ENCODE measurements around the gene AMD1.
A peak's percentile ranks its signal among the peaks of the same experiment; 100 is the strongest.
"Not testable (repeated sequence)": the region's sequence is repeated elsewhere in the genome, so short reads cannot be mapped to it uniquely, and the experiment has no call there.

AMD1 gene

DNA sequence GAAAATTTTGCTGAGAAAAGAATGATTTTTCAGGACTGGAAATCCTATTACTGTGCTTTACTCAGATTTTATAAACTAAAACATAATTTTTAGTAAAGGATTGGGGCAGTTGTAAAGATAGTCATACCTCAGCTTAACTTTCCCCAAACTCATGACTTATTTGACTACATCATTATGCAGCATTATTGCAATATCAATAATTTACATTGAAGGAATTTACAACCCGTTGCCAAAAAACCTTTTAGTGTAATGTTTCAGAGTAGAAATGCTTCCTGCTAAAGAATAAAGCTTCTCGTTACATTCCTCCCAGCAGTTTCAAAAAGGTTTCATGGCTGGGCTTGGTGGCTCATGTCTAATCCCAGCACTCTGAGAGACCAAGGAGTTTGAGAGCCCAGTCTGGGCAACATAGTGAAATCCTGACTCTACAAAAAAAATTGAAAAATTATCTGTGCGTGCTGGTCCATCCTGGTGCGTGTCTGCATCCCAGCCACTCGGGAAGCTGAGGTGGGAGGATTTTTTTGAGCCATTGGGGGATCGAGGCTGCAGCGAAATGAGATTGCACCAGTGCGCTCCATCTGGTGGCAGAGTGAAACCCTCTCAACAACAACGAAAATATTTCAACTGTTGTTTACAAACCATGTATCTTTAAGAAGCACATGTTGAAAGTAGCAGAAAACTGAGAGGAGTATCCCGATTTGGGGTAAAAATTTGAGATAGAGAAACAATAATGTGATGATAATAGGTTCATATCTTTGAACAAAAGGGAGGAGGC, 4.4 kb downstream of the AMD1 start:
- DNase-seq = peak; percentile 37 to 52

DNA sequence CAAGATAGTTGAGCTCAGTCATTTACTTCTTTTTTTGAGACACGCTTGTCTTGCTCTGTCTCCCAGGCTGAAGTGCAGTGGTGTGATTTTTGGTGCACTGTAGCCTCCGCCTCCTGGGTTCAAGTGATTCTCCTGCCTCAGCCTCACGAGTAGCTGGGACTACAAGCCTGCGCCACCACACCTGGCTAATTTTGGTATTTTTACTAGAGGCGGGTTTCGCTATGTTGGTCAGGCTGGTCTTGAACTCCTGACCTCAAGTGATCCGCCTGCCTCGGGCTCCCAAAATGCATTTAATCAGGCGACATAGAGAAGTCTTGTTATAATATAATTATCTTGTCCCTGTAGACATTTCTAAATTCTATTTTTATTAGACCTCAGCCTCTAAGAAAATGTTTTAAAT, 6.1 kb downstream of the AMD1 start:
- DNase-seq = no peak

DNA sequence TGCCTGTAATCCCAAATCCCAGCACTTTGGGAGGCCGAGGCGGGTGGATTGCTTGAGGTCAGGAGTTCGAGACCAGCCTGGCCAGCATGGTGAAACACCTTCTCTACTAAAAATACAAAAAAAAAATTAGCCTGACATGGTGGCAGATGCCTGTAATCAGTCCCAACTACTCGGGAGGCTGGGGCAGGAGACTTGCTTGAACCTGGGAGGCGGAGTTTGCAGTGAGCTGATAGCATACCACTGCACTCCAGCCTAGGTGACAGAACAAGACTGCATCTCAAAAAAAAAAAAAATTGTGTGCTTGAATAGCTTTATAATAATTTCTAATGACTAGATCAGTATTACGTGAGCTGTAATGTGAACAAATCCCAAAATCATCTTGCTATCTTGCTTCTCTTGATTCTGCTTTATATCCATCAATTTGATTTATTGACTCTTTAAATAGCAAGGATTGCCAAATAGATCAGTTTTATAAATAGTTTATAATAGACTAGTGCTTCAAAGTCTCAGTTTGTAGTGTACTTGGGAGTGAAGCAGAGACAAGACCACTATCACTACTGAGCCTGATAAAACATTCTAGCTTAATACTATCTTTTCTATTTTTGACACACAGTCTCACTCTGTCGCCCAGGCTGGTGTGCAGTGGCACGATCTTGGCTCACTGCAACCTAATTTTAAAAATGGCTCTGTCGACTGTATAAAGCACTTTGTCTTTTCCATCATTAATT, 7.1 kb downstream of the AMD1 start:
- no peak for DNase-seq

DNA sequence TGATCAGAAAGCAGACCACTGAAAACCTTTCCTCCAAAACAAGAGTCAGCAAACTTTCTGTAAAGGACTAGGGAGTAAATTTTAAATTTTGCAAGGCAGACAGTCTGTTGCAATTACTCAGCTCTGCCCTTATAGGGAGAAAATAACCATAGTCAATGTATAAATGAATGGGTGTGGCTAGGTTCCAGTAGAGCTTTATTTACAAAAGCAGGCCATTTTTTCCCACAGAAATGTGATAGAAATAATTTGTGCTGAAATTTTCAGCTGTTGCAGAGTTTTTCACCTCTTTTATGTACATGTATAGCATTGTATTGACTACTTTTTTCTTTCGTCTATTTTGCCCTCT, 7.7 kb downstream of the AMD1 start:
- DNase-seq = no peak

DNA sequence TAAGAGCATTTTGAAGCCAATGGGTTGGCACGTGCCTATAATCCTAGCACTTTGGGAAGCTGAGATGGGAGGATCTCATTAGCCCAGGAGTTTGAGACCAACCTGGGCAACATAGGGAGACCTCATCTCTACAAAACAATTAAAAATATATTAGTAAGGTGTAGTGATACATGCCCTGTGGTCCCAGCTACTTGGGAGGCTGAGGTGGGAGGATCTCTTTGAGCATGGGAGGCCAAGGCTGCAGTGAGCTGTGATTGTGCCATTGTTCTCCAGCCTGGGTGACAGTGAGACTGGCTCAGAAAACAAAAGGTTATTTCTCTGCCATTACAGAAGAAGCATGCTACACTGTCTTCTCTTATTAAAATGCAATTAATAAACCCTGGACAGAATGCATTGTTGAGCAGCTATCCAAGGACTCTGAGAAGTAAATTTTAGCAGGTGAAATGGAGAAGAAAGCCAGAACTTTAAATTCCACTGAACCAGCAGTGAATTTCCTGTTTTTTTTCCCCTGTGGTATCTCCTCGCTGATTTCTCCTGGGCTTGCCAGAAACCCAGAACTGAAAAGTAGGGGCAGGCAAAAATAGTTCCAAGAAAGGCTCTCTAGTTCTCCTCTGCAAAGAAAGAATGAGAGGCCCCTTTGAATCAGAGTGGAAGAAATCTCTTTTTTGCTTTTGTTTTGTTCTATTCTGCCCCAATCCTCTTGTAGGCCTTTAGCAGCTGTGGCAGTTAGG, 8.4 kb downstream of the AMD1 start:
- DNase-seq = no peak

DNA sequence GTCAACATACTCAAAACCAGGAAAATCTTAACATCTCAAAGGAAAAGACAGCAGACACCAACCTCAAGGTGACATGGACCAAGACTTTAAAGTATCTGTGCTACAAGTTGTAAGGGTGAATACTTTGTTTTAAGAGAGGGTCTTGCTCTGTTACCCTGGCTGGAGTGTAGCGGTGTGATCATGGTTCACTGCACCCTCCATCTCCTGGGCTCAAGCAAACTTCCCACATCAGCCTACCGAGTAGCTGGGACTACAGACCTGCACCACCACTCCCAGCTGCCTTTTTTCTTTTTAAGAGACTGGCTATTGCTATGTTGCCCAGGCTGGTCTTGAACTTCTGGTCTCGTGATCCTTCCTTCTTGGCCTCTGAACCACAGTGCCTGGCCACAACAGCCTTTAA, 9.7 kb downstream of the AMD1 start:
- no peak for DNase-seq

DNA sequence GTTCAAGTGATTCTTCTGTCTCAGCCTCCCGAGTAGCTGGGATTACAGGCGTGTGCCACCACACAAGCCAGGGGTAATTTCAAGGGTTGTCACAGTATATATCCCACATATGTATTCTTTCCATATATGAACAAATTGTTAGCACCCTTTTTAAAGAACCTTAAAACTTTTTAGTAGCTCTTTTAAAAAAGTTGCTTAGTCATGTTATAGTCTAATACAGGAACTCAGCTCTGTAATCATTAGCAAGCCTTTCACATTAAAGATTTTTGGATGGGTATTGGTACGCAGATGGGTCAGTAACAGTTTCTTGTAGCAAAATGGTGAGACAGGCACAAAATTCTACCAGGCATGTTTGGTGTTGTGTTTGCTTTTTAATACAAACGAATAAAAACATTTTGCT, 10.9 kb downstream of the AMD1 start:
- DNase-seq = no peak

DNA sequence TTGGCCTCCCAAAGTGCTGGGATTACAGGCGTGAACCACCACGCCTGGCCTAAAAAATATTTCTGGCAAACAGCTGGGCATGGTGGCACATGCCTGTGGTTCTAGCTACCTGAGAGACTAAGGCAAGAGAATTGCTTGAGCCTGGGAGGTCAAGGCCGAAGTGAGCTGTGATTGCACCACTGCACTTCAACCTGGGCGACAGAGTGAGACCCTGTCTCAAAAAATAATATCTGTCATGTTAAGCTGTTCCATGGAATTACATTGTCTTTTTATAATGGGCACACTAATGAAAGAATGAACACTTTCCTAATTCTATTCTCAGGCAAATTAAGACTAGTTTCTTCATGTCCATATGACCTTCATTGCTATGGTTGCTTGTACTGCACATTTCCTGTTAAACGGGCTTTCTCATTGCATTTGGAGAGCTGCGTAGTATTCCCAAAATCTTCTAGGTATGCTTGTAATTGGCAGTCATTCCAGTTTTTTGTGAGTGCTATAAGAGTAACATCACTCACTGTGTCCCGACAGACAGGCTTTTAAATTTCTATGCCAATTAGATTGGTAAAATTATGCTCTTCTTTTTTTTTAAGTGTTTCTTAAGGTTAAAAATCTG, 12.1 kb downstream of the AMD1 start:
- DNase-seq = no peak

DNA sequence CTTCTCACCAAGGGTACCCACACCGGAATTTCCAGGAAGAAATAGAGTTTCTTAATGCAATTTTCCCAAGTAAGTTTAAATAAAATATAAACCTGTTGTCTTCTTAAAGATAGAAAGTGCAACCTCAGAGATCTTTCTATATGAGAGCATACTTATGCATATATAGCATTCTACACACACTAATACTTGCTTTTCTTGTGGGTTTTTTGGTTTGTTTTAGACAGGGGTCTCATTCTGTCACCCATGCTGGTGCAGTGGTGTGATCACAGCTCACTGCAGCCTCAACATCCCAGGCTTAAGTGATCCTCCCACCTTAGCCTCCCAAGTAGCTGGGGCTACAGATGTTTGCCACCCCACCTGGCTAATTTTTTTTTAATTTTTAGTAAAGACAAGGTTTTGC, 15.7 kb downstream of the AMD1 start:
- DNase-seq = no peak

DNA sequence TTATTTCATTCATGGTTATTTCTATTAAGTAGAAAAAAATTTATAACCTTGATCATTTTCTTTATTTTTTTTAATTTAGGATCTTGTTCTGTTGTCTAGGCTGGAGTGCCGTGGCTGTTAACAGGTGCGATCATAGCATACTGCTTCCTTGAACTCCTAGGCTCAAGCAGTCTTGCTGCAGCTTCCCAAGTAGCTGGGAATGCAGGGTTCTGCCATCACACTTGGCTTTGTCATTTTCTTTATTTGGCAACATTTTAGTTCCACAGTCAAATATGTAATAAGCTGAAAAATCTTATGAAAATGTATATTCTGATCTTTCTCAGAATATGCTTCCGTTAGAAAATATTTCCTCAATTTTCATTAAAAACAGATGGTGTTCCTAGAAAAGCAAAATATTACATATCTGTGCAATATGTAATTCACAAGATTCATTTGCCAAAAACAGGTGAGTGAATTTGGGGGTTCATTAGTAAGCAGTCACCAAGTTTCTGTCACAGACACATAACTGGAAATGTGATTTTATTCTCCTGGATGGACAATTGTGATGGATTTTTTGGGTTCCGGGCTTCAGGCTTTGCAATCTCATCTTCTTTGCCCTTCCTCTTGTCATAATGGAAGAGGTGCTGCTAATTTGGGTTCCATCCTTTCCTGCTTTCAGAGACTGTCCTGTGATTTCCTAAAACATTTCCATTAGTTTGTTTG, 21.5 kb downstream of the AMD1 start:
- DNase-seq = no peak

DNA sequence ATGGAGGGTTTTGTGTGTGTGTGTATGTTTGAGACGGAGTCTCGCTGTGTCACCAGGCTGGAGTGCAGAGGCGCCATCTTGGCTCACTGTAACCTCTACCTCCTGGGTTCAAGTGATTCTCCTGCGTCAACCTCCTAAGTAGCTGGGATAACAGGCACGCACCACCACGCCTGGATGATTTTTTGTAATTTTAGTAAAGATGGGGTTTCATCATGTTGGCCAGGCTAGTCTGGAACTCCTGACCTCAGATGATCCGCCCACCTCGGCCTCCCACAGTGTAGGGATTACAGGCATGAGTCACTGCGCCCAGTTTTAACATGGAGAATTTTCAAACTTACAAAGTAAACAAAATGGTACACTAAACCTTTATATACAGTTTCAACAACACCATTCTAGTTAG, 22.8 kb downstream of the AMD1 start:
- DNase-seq = no peak

DNA sequence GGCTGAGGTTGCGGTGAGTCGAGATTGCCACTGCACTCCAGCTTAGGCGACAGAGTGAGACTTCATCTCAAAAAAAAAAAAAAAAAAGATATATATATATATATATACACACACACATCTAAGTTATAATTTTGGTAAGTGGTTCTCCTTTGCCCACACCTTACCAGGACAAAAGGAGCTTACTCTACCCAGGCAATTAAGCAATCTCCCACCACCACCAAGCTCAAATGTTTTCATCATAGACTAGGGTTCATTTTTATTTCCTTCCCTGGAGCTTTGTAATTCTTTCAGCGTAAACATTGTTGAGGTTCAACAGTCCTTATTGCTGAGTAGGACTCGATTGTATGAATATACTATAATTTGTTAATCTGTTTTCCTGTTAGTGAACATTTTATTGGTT, 23.5 kb downstream of the AMD1 start:
- no peak for DNase-seq

DNA sequence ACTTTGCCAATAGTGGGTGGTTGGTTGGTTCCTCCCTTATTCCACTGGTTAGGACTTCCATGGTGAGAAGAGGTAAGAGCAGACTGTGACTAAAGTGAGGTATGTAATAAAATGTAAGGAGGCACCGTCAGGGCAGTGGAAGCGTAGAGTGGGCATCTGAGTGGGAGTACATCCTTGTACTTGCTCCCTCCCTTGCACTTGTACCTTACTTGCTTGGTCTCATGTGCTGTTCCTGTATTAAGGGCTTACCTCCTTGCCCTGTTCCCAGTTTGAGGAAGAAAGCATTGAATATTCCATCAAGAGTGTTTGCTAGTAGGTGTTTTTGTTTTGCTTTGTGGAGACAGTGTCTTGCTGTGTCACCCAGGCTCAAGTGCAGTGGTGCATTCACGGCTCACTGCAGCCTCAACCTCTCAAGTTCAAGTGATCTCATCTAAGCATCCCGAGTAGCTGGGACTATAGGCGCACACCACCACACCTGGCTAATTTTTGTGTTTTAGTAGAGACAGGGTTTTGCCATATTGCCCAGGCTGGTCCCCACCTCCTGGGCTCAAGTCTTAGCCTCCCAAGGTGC, 25.5 kb downstream of the AMD1 start:
- no peak for DNase-seq

DNA sequence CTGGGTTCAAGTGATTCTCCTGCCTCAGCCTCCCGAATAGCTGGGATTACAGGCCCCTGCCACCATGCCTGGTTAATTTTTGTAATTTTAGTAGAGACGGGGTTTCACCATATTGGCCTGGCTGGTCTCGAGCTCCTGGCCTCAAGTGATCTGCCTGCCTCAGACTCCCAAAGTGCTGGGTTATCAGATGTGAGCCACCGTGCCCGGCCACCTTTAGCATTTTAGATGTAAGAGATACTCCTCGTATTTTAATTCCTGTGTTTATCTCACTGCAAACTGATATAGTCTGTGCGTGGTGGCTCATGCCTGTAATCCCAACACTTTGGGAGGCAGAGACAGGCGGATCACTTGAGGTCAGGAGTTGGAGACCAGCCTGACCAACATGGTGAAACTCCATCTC, 27.0 kb downstream of the AMD1 start:
- DNase-seq = not testable (repeated sequence)

DNA sequence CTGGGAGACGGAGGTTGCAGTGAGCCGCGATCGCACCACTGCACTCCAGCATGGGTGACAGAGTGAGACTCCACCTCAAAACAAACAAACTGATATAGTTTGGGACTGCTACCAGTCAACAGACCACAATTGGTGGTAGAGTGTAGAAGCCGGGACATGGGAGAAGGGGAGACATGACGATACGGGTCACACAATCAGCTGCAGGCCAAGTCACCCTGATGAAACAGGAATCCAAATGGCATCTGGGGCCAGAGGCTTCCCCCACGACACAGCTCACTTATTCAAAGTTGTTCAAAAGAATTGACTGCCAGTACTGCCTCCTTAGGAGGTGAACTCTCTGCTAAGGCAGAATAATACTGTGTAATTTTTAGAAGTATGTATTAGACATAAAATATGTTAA, 27.5 kb downstream of the AMD1 start:
- DNase-seq = no peak

DNA sequence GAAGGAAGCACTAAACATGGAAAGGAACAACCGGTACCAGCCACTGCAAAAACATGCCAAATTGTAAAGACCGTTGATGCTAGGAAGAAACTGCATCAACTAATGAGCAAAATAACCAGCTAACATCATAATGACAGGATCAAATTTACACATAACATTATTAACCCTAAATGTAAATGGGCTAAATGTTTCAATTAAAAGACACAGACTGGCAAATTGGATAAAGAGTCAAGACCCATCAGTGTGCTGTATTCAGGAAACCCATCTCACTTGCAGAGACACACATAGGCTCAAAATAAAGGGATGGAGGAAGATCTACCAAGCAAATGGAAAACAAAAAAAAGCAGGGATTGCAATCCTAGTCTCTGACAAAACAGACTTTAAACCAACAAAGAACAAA, 31.7 kb downstream of the AMD1 start:
- DNase-seq = not testable (repeated sequence)

DNA sequence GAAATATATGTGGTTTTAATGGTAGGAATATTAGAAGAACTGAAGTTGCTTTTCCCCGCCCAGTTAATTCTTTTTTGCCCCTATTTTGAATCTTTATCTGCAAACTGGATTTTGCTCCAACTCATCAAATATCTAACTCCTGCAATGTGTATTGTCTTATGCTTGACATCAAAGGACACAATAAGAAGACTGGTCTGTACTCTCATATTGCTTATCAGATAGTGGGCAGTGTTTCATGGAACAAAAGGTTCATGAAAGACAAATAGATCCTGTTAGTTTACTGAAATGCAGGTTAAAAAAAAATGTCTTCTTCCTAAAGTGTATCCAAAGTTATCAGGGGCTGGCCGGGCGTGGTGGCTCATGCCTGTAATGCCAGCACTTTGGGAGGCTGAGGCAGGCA, 56.2 kb downstream of the AMD1 start:
- no peak for DNase-seq

DNA sequence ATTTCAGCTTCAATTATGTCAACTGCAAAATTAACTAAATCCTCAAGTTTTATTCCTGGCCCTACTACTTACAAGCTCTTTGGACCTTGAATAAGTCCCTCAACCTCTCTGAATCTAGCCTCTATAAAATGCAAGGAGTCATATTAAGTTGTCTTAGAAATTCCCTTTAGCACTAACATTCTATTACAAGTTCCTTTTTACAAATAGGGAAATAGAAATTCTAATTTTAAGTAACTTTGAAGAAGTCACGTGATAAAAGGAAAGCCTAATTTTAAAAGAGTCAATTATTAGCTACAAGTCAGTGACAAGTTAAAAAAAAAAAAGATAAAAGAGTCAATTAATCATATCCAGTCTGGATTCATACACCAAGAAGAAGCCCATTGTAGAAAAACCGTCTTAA, 59.3 kb downstream of the AMD1 start:
- DNase-seq = no peak

DNA sequence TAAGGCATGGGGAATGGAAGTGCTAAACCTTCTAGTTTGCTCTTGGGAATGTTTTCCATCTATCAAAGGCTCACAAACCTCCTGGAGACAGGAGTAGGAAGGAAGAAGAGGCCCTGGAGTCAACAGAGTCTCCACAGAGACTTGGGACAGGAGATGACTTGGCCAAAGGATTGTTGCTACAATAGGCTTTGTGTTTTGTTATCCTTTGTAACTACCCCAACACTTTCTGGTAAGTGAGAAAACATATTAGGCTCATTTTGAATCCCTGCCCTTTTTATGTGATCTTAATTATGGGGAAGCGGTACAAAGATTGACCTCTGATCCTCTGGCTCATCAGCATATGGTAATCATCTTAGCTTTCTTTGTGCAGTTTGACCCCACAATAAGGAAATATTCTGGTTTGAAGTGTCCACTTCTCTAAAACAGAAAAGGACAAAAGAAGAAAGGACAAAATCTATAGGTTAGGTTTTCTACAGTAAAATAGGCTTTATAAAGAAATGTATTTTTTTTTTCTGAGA, 59.9 kb downstream of the AMD1 start:
- DNase-seq = no peak

DNA sequence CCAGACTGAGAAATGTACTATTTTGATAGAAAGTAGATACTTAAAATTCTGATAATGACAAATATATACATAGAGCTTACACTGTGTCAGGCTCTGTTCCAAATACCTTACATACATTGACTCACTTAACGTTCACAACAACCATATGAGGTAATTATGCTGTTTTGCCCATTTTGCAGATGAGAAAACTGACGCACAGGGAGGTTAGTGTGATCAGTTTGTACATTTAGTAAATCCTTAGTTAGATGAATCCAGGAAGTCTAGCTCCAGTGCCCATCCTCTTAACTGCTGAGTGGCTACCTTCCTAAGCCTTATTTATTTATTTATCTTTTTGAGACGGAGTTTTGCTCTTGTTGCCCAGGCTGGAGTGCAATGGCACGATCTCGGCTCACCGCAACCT, 60.6 kb downstream of the AMD1 start:
- DNase-seq = no peak

DNA sequence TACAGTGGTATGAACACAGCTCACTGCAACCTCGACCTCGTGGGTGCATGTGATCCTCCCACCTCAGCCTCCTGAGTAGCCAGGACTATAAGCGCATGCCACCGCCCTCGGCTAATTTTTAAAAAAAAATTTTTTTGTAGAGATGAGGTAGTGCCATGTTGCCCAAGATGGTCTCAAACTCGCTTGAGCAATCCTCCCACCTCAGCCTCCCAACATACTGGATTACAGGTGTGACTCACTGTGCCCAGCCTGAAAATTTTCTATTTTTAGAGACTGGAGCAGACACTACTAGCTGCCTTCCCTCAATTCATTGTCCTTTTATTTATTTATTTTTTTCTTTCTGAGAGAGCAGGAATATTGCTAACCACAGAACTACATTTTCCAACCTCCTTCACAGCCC, 63.6 kb downstream of the AMD1 start:
- no peak for DNase-seq

DNA sequence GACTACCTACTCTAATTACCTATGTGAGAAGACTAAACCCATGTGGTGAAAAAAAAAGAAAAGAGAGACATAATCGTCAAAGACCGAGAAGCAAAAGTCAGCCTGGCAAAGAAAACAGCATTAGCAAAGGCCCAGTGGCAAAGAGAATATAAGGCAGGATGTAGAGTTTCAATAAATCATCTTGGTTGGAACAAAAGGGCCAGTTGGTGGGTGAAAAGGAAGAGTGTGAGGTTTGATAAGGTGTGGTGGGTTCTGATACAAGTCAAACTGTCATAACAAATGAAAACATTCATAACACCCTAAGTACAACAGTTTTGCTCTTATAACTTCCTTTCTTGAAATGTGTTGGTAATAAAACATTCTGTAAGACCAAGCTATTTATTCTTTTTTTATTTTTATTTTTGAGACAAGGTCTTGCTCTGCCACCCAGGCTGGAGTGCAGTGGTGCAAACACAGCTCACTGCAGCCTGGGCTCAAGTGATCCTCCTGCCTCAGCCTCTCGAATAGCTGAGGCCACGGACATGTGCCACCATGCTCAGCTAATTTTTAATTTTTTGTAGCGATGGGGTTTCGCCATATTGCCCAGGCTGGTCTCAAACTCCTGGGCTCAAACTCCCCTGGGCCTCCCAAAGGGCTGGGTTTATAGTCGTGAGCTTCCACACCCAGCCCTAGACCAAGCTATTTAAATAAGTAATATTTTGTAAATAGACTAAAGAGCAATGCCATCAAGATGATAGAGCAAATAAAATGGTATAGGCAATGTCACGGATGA, 65.0 kb downstream of the AMD1 start:
- no peak for DNase-seq
